Sigmoid colon (tissue), 4 donors: ENCODE results near the gene GNG14.

ENCODE experiments used
- CTCF ChIP-seq, 4 experiments: fragments of 450-650 bp in 3 of 4; fragments of 200-600 bp in 1 of 4; IDR thresholded peaks; one replicate each; pipeline ENCODE4 v1.5.1; 2016 to 2019; ENCODE audit warnings: antibody characterized with exemption in 4 of 4, mild to moderate bottlenecking in 3 of 4, moderate library complexity in 2 of 4
- POLR2A ChIP-seq, 2 donors: fragments of 450-650 bp; IDR thresholded peaks; one replicate each; pipeline ENCODE4 v1.6.1; 2016; ENCODE audit warnings: antibody characterized with exemption in 2 of 2, mild to moderate bottlenecking in 2 of 2, moderate library complexity in 2 of 2
- POLR2AphosphoS5 ChIP-seq, 4 donors: sonication (generic); formaldehyde crosslinking; IDR thresholded peaks; one replicate each; pipeline ENCODE4 v1.6.1; 2017; ENCODE audit warnings: antibody characterized with exemption in 4 of 4

- TF ChIP-seq CTCF (IDR thresholded peaks at IDR 0.05) (no peak), POLR2A (IDR thresholded peaks at IDR 0.05) (no peak), POLR2AphosphoS5 (IDR thresholded peaks at IDR 0.05) (no peak)
Measured at GRCh38 chr19:12642506-12642905, 45.3 kb upstream of the GNG14 start.
